ENCODE results near the gene GBA3.
A peak's percentile ranks its signal among the peaks of the same experiment; 100 is the strongest.

The GBA3 gene

DNA sequence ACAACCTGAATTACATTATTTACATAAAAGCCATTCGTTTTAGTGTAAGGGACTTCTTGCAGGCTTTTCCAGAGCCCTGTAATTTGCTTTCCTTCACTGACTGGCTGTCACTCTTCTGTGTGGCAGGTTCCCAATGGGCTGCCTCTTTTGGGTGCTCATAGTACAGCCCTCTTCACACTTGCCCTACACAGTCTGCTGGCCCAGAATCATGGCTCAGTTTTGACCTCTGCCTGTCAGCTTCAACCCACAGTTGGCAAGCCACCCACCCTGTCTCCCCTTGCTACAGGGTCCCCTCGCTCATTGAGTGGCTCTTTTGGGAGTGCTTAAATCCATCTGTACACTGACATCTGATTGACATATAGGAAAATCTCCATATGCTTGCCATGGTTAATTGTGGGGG is 97.9 kb downstream of the GBA3 start:
- DNase-seq = no peak

DNA sequence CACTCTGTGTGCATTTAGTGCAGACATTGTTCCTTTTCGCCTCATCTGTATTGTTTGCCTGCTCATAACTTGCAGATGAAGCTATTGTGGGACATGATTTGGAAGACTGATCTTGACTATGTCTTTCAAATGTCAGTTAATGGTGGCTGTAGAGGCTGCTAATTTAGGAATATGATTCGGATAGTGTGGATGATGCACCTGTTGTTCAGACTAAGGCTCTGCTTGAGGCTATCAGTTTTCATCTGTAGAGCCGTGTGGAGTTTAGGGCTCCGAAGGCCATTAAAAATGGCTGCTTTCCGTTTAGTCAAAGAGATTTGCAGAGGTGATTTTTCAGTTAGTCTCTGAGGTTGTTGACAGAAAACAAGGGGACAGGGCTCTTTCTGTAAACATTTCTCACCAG is 102.0 kb downstream of the GBA3 start:
- DNase-seq = no peak

DNA sequence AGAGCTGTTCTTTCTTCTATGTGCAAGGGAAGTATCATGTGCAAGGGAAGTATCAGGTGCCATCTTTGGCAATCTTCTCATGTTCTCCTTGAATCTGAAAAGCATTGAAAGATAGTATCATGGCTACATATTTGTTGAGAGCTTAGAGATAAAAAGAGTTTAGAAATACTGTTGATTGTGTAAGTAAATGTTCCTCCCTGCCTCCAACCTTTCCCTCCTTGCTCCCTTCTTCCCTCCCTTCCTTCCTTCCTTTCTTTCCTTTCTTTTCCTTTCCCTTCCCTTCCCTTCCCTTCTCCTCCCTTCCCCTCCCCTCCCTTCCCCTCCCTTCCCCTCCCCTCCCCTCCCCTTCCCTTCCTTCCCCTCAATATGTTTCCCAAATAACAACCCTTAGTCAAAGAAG is 108.7 kb downstream of the GBA3 start:
- DNase-seq = no peak

DNA sequence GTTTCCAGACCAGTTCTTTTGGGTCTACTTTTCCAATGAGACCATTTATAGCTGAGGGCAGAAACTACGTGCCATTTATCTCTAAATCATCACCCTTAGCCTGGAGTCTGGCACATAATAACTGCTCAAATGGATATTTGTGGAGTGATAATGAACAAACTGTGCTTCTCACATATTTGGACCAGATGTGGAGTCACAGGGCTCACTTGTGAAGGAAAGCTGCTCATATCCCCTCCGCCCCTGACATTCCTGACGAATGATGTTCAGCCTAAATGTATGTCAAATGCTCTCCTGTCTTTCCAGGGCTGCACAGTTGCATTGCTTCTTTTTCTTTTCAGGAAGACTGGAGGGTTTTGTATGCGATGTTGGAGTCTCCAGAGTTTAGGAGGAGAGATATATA is 110.1 kb downstream of the GBA3 start:
- no peak for DNase-seq

DNA sequence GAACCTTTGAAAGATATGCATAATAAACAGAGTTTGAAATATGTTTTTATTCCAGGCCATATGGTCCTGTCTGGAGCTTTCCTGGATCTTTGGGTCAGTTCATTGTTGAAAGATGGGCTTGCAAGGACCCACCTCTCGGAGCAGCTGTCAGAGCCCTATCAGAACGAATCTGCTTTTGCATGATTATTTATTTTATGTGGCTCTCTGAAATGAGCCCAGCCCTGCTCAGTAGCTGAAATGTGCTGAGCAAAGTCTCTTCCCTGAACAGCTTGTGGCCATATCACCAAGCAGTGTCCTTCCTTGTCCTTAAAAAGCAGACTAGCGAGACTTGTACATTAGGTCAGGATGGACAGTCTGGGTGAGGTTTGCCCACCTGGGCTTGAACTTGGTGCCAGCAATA is 110.8 kb downstream of the GBA3 start:
- no peak for DNase-seq

DNA sequence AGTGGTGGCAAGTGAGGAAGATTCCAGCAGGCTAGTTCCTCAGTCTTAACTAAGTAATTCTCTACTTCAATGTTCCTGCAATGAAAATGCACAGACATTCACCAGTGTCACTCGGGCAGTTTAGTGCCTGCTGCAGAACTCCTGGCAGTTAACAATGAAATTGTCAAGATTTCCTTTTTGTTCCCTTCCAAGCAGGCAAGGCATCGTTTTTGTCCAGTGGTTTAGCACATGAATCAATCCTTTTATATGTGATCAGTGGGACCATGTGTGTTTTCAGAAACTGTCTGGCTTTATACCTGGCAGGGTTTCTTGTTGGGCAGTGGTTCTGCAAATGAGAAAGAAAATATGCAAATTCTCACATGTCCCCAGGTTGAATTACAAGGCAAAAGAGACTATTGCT is 122.2 kb downstream of the GBA3 start:
- DNase-seq = no peak

DNA sequence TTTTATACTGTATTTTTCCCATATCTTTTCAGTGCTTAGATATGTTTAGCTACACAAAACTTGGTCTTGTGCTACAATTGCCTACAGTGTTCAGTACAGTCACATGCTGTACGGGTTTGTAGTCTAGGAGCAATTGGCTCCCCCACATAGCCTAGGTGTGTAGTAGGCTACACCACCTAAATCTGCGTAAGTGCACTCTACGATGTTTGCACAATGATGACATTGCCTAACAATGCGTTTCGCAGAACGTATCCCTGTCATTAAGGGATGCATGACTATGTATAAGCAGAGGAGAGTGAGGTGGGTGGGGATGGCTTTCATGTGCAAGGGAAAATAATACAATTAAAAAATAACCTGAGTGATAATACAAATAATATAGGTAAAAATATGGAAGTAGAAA is 131.4 kb downstream of the GBA3 start:
- no peak for DNase-seq

DNA sequence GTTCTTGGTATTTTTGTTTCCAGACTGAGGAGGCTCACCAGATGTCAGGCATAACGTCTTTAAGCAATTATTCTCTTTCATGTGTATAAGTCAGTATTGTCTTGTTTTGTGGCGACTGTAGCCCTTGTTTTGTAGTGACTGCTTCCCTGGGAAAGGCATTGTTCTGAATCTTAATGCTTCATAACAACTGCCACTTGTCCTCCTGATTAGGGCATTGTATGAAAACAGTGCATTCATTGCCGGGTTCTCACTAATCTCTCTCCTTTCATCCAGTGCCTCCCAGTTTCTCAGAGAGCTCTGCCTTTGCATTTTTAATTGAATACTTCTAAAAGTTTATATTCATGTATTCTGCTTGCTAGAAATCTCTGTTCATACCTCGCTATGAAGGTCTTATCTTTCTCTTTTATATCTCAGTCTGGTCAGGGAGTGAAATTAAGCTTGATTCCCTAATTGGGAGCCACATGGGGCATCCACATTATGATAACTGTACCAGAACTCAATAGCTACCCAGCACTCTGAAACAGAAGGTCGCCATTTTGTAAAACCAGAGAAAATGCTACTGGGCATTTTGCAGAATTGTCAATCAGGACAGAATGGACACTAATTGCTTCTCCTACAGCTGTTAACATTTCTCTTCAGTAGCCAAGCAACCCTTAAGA is 149.8 kb downstream of the GBA3 start:
- no peak for DNase-seq

DNA sequence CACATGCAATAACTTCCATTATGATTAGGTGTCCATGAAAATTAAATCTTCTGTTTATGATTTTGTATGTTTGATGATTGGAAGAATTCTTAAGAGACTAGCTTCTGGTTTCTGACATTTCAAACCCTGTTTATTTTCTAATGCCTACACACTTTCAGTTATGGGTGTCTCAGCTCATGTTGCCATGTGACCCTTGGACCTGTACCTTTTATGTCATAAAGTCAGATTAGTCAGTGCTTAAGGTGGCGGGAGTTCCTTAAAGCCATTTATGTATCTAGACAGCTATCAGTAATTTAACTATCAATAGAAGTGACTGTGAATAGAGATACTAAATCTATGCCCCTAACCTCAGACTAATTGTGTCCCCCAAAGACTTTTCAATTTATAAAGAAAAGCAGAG is 155.6 kb downstream of the GBA3 start:
- DNase-seq = no peak

DNA sequence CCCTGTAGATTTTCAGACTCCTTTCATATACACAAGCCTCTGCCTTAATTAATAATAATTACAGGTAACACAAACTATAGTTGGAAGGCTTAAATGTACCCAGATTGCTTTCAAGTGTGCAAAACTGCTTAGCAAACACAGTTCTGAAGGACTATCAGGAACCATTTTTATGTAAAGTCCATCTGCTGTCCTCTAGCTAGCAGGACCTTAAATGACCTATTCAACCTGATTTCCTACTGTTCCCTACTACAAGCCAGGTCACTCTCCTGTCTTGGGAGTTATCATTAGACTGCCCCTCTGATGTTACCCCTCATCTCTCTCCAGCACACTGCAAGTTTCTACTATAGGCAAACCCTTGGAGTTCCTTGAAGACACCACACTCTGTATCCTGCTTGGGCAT is 157.3 kb downstream of the GBA3 start:
- peak; percentile 61 for DNase-seq

DNA sequence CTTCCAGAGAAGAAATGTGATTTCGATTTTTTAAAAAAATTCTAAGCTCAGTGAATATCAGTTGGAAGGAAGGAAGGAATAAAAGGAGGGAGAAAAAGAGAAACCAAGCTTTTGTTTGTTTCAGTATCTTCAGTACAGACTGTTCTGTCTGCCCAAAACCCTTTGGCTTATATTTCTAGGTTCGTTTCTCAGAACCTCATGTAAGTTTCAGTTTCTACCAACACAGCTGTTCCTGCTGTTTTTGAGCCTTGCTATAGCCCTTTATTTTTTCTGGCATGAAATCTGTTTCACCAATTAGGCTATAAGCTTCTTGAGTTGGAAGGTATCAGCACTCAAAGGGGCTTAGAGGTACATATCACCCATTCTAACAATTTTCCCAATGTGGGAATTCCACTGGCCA is 157.9 kb downstream of the GBA3 start:
- DNase-seq = no peak

DNA sequence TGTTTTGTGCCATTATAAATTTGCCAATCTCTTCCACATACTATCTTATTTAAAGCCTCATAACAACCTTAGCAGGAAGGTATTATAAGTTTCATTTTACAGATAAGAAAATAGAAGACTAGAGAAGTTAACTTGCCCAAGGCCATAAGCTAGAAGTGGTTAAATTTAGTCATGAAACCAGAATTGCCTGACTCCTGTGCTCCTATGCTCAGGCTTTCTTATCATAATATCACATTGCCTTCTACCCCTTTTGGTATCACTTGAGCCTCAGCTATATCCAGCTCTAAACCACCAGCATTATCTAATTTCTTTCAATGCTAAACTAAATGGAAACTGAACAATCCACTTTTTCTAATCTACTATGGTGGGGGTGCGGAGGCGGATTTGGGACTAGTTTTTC is 164.7 kb downstream of the GBA3 start:
- DNase-seq = no peak

DNA sequence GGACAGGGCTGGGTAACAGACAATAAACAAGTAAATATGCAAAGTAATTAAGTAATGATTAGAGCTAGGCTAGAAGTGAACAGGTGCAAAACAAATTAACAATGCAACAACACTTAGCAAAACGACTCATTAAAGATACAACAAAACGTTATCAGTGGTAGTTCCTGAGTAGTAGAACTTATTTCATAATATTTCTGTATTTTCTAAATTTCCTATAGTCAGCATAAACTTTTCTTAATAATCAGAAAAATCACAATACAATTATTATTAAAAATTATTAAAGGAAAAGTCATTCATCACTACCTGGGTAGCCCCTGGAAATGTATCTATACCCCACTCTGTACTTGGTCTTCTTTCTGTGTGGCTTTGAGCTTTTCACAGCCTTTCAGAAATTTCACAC is 166.6 kb downstream of the GBA3 start:
- no peak for DNase-seq
